PC-9 (cell line): Measurements from ENCODE around the gene DRGX.

Experiments used
- EZH2 ChIP-seq: fragments of 200-600 bp; sonication (generic); IDR thresholded peaks from 2 replicates; pipeline ENCODE4 v1.8.0; 2017; ENCODE audit warnings: antibody characterized with exemption, low read depth
- TF ChIP-seq, protein P1 (sequence below): fragments of 200-600 bp; sonication (generic); conservative IDR thresholded peaks from 2 replicates; pipeline ENCODE4 v1.6.1; 2017; ENCODE audit warnings: mixed run types, antibody characterized with exemption, mild to moderate bottlenecking, moderate library complexity

DNA sequence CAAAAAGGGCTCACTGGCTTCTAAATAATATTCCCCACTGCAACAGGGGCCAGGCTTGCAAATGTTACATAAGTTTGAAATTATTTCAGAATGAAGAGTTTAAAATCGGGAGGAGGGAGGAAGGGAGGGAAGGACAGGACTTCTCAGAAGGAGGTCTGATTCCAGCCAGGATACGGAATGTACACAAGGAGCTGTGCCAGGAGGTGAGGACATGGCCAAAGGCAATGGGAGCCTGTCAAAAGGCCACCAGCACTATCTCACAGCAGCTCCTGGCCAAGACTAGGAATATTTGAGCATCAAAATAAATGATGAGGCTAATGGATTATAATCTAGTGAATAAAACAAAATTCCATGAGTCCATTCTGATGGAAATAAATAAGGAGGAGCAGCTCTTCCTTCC lies 18.6 kb upstream of the DRGX start:
- TF ChIP-seq, protein P1, sequence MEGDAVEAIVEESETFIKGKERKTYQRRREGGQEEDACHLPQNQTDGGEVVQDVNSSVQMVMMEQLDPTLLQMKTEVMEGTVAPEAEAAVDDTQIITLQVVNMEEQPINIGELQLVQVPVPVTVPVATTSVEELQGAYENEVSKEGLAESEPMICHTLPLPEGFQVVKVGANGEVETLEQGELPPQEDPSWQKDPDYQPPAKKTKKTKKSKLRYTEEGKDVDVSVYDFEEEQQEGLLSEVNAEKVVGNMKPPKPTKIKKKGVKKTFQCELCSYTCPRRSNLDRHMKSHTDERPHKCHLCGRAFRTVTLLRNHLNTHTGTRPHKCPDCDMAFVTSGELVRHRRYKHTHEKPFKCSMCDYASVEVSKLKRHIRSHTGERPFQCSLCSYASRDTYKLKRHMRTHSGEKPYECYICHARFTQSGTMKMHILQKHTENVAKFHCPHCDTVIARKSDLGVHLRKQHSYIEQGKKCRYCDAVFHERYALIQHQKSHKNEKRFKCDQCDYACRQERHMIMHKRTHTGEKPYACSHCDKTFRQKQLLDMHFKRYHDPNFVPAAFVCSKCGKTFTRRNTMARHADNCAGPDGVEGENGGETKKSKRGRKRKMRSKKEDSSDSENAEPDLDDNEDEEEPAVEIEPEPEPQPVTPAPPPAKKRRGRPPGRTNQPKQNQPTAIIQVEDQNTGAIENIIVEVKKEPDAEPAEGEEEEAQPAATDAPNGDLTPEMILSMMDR = no peak
- no peak for TF ChIP-seq EZH2
